ENCODE results near the gene CELSR1.

CELSR1 gene

DNA sequence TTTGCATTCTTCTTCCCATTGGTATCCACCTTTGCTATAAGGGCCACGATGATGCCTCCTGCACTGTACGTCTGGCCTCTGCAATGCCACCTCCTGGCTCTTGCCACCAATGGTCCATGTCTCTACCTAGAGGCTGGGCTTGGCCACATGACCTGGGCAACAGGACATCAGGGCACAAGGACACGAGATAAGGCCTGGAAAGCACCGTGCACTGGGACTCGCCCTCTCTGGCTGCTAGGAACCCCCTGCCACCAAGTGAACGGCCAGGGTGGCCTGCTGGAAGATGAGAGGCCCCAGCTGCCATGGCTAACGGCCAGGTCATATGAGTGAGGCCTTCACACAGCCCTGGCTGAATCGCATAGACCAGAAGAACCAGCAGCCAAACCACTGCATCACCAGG, 114.5 kb downstream of the CELSR1 start:
- TF ChIP-seq SPI1 (IDR thresholded peaks at IDR 0.05; ENCODE audit: borderline replicate concordance, low read depth) (no peak), GABPA (IDR thresholded peaks at IDR 0.05; ENCODE audit: low read depth) (no peak), POLR2AphosphoS5 (IDR thresholded peaks at IDR 0.05; ENCODE audit: low read depth) (no peak)
- TF ChIP-seq, protein P1, sequence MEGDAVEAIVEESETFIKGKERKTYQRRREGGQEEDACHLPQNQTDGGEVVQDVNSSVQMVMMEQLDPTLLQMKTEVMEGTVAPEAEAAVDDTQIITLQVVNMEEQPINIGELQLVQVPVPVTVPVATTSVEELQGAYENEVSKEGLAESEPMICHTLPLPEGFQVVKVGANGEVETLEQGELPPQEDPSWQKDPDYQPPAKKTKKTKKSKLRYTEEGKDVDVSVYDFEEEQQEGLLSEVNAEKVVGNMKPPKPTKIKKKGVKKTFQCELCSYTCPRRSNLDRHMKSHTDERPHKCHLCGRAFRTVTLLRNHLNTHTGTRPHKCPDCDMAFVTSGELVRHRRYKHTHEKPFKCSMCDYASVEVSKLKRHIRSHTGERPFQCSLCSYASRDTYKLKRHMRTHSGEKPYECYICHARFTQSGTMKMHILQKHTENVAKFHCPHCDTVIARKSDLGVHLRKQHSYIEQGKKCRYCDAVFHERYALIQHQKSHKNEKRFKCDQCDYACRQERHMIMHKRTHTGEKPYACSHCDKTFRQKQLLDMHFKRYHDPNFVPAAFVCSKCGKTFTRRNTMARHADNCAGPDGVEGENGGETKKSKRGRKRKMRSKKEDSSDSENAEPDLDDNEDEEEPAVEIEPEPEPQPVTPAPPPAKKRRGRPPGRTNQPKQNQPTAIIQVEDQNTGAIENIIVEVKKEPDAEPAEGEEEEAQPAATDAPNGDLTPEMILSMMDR (IDR thresholded peaks at IDR 0.05; ENCODE audit: insufficient read depth, low read length): no peak
- TF ChIP-seq, protein P2, sequence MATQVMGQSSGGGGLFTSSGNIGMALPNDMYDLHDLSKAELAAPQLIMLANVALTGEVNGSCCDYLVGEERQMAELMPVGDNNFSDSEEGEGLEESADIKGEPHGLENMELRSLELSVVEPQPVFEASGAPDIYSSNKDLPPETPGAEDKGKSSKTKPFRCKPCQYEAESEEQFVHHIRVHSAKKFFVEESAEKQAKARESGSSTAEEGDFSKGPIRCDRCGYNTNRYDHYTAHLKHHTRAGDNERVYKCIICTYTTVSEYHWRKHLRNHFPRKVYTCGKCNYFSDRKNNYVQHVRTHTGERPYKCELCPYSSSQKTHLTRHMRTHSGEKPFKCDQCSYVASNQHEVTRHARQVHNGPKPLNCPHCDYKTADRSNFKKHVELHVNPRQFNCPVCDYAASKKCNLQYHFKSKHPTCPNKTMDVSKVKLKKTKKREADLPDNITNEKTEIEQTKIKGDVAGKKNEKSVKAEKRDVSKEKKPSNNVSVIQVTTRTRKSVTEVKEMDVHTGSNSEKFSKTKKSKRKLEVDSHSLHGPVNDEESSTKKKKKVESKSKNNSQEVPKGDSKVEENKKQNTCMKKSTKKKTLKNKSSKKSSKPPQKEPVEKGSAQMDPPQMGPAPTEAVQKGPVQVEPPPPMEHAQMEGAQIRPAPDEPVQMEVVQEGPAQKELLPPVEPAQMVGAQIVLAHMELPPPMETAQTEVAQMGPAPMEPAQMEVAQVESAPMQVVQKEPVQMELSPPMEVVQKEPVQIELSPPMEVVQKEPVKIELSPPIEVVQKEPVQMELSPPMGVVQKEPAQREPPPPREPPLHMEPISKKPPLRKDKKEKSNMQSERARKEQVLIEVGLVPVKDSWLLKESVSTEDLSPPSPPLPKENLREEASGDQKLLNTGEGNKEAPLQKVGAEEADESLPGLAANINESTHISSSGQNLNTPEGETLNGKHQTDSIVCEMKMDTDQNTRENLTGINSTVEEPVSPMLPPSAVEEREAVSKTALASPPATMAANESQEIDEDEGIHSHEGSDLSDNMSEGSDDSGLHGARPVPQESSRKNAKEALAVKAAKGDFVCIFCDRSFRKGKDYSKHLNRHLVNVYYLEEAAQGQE (IDR thresholded peaks at IDR 0.05; ENCODE audit: insufficient replicate concordance, low read depth): no peak
- H3K4me3 ChIP-seq (replicated peaks; ENCODE audit: insufficient read depth, low read length): no peak overlapping the region
- H3K27ac ChIP-seq (replicated peaks): no peak overlapping the region
- DNase-seq (ENCODE audit: low read depth in 1 of 2, low spot score in 1 of 2): no peak
- H3K27me3 ChIP-seq (ENCODE audit: insufficient read depth, poor library complexity, severe bottlenecking): no peaks in the 10 kb centered on the region

DNA sequence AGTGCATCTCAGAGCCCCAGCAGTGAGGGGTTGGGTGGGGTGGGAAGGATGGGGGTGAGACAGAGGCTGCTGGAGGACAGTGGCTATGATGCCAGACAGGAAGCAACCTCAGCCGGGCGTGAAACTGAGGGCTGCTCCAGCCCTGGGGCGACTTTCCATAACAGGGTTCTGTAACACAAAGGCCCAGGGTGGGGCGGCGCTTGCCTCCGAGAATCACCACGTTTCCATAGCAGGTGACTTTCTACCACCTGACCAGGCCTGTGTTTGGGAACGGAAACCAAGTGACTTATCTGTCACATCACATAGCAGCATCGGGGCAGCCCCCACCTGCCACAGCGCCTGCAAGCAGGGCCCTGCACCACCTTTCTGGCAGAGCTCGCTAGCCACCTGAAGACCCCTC, 116.2 kb downstream of the CELSR1 start:
- TF ChIP-seq, protein P2 (IDR thresholded peaks at IDR 0.05; ENCODE audit: insufficient replicate concordance, low read depth): no peak
- TF ChIP-seq SPI1 (IDR thresholded peaks at IDR 0.05; ENCODE audit: borderline replicate concordance, low read depth): no peak
- TF ChIP-seq POLR2AphosphoS5 (IDR thresholded peaks at IDR 0.05; ENCODE audit: low read depth): no peak
- no peak for TF ChIP-seq GABPA (IDR thresholded peaks at IDR 0.05; ENCODE audit: low read depth)
- TF ChIP-seq, protein P1 (IDR thresholded peaks at IDR 0.05; ENCODE audit: insufficient read depth, low read length): no peak
- no peak for DNase-seq (ENCODE audit: low read depth in 1 of 2, low spot score in 1 of 2)
- no peak overlapping the region for H3K27ac ChIP-seq (replicated peaks)
- no peaks in the 10 kb centered on the region for H3K27me3 ChIP-seq (ENCODE audit: insufficient read depth, poor library complexity, severe bottlenecking)
- no peak overlapping the region for H3K4me3 ChIP-seq (replicated peaks; ENCODE audit: insufficient read depth, low read length)

DNA sequence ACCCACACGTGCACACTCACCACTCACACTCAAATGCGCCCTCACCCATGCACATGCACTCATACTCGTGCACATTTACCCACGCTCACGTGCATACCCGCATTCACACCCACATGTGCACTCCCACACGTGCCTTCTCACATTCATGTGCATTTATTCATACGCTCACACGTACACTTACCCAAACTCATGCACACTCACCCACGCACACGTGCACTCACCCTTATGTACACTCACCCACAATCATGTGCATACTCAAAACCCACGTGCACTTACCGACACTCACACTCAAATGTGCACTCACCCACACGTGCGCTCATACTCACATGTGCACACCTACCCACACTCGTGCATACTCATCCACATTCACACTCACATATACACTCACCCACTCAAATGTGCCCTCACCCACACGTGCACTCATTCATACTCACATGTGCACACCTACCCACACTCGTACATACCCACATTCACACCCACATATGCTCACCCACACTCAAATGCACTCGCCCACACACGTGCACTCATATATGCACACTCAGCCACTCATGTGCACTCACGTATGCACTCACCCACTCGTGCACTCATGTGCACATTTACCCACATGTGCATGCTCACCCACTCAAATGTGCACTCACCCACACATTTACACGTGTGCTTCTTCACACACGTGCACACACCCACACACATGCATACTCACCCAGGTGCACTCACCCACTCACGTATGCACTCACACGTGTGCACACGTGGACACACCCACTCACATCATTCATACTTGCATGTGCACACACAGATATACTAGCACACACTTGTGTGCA, 117.5 kb downstream of the CELSR1 start:
- Histone ChIP-seq H3K27ac (replicated peaks) (no peak overlapping the region), H3K27me3 (ENCODE audit: insufficient read depth, poor library complexity, severe bottlenecking) (no peaks in the 10 kb centered on the region), H3K4me3 (replicated peaks; ENCODE audit: insufficient read depth, low read length) (no peak overlapping the region)
- TF ChIP-seq POLR2AphosphoS5 (IDR thresholded peaks at IDR 0.05; ENCODE audit: low read depth) (no peak), GABPA (IDR thresholded peaks at IDR 0.05; ENCODE audit: low read depth) (no peak), SPI1 (IDR thresholded peaks at IDR 0.05; ENCODE audit: borderline replicate concordance, low read depth) (no peak)
- TF ChIP-seq, protein P2 (IDR thresholded peaks at IDR 0.05; ENCODE audit: insufficient replicate concordance, low read depth): no peak
- TF ChIP-seq, protein P1 (IDR thresholded peaks at IDR 0.05; ENCODE audit: insufficient read depth, low read length): no peak
- no peak for DNase-seq (ENCODE audit: low read depth in 1 of 2, low spot score in 1 of 2)
